Panc1 (cell line): ENCODE results near the gene UBE2J1.
"Not testable (repeated sequence)": the region's sequence is repeated elsewhere in the genome, so short reads cannot be mapped to it uniquely, and the experiment has no call there.

Experiments used
- CTCF ChIP-seq: fragments of 450-650 bp; IDR thresholded peaks from 2 replicates; pipeline ENCODE4 v1.5.1; 2017; ENCODE audit warnings: mild to moderate bottlenecking
- REST ChIP-seq, 2 experiments: IDR thresholded peaks; 2 replicates each; pipeline ENCODE4 v1.6.1; 2011 to 2012; ENCODE audit warnings: low read depth in 2 of 2, control low read depth in 1 of 2, low read length in 1 of 2, mild to moderate bottlenecking in 1 of 2, moderate library complexity in 1 of 2; ENCODE audit not compliant: insufficient read depth in 1 of 2
- SIN3A ChIP-seq: IDR thresholded peaks from 2 replicates; pipeline ENCODE4 v1.6.1; 2012; ENCODE audit warnings: low read depth, mild to moderate bottlenecking, low read length, moderate library complexity, borderline replicate concordance; ENCODE audit not compliant: insufficient read depth

- not testable (repeated sequence) for TF ChIP-seq CTCF; REST (IDR thresholded peaks at IDR 0.05; ENCODE audit: insufficient read depth in 1 of 2, low read depth in 2 of 2, low read length in 1 of 2); SIN3A
Observed at GRCh38 chr6:89397884-89398283, 45.4 kb upstream of the UBE2J1 start.
